GM12865 (cell line): ENCODE results near the gene PRKAR1B.

Experiments
- DNase-seq: peaks from one replicate; pipeline ENCODE4 v3.0.0; 2010; ENCODE audit warnings: low read depth
- H3K4me3 ChIP-seq: 2 replicates; pipeline ENCODE4 v1.5.1; 2011; ENCODE audit warnings: mild to moderate bottlenecking, low read depth, low read length, control low read depth
- TF ChIP-seq, protein P1 (sequence below): IDR thresholded peaks from 2 replicates; pipeline ENCODE4 v1.5.1; 2011; ENCODE audit warnings: low read length, control low read depth, low read depth, inconsistent platforms; ENCODE audit not compliant: insufficient read depth; ENCODE audit errors: missing control alignments

The PRKAR1B gene

DNA sequence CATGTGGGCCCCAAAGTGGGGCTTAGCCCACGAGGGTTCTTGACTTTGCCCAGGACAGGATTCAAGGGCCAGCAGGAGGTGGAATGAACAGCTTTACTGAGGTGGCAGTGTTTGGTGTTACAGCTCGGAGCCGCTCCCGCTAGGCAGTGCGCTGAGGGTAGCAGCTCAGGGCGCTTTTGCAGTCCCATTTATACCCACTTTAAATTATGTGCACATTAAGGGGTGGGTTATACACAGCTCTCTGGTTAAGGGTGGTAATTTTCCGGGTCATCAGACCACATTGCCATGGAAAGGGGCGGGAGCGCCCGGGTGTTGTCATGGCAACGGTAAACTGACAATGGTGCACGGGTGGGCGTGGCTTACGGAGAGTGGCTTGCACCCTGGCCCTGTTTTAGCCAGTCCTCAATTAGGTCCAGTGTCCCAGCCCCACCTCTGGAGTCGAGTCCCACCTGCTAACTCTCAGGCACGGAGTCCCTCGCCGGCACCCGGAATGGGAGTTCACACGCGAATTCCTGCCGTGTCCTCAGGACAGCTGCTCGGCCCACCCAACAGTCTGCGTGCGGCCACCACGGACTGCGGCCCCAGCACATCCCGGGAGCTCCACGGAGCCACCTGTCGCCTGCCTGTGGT is 149.2 kb downstream of the PRKAR1B start:
- TF ChIP-seq, protein P1, sequence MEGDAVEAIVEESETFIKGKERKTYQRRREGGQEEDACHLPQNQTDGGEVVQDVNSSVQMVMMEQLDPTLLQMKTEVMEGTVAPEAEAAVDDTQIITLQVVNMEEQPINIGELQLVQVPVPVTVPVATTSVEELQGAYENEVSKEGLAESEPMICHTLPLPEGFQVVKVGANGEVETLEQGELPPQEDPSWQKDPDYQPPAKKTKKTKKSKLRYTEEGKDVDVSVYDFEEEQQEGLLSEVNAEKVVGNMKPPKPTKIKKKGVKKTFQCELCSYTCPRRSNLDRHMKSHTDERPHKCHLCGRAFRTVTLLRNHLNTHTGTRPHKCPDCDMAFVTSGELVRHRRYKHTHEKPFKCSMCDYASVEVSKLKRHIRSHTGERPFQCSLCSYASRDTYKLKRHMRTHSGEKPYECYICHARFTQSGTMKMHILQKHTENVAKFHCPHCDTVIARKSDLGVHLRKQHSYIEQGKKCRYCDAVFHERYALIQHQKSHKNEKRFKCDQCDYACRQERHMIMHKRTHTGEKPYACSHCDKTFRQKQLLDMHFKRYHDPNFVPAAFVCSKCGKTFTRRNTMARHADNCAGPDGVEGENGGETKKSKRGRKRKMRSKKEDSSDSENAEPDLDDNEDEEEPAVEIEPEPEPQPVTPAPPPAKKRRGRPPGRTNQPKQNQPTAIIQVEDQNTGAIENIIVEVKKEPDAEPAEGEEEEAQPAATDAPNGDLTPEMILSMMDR = no peak
- DNase-seq = no peak
- no peak overlapping the region for H3K4me3 ChIP-seq

DNA sequence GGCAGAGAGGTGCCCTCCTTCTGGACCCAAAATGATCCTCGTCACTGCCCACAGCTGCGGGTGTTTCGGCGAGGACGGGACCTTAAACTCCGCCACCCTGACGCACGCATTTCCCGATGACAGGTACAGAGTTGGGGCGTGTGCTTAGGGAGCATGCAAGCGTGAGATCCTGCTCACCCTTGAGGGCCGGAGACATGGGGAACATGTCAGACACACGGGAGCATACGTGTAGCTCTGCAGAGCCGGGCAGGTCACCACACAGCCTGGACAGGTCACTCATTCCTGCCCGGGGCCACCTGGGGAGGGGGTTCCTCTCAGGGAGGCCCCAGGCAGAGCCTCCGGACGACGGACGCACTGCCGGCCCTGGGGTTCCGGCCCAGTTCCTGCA is 149.8 kb downstream of the PRKAR1B start:
- TF ChIP-seq, protein P1 = no peak
- DNase-seq = no peak
- H3K4me3 ChIP-seq = no peak overlapping the region

DNA sequence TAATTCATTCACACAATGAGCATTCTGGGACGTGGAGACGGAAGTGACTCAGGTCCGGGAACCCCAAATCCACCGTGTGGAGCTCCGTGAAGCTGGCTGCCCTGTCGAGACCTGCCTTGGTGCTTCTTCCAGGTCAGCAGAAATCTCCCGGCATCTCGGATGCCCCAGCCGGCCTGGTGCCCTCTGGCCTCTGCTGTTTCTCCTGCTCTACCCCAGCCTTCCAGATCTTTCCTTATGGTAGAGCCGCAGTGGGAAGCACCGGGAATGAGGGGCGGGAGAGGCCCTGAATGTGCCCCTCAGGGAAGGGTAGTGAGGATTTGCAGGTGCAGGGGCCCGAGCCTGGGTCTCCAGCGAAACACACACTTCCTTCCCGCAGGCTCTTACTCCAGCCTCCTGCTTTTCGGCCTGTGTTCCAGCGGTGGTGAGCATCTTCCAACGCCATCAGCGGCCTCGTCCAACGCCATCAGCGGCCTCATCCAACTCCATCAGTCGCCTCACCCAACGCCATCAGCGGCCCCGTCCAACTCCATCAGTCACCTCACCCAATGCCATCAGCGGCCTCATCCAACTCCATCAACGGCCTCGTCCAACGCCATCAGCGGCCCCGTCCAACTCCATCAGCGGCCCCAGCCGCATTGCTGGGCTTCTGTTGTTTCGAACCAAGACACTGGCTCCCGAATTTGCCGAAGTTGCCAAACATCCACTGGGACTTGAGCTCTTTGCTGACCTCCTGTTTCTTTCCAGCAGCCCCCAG is 150.4 kb downstream of the PRKAR1B start:
- no peak for DNase-seq
- TF ChIP-seq, protein P1 = no peak
- H3K4me3 ChIP-seq = no peak overlapping the region

DNA sequence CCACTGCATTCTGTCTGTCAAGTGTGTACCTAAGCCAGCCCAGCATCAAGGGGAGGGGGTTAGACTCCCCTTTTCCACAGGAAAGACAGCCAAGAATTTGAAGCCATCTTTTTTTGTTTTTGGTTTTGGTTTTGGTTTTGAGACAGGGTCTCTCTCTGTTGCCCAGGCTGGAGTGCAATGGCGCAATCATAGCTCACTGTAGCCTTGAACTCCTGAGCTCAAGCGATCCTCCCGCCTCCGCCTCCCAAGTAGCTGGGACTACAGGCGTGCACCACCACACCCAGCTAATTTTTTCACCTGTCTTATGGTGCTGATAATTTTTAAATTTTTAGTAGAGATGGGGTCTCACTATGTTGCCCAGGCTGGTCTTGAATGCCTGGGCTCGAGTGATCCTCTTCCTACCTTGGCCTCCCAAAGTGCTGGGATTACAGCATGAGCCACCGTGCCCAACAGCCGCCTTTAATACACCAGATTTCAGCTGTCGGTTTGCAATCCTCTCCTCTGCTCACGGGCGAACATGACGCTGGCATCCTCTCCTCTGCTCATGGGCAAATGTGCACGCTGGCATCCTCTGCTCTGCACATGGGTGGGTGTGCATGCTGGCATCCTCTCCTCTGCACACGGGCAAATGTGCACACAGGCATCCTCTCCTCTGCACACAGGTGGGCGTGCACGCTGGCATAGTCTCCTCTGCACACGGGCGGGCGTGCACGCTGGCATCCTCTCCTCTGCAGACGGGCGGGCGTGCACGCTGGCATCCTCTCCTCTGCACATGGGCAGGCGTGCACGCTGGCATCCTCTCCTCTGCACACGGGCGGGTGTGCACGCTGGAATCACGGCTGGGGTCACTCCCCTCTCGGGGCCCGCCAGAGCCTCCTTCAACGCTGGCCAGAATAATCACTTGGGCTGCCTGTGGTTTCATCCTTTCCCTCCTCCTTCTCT is 151.4 kb downstream of the PRKAR1B start:
- H3K4me3 ChIP-seq = no peak overlapping the region
- no peak for DNase-seq
- TF ChIP-seq, protein P1 = no peak

DNA sequence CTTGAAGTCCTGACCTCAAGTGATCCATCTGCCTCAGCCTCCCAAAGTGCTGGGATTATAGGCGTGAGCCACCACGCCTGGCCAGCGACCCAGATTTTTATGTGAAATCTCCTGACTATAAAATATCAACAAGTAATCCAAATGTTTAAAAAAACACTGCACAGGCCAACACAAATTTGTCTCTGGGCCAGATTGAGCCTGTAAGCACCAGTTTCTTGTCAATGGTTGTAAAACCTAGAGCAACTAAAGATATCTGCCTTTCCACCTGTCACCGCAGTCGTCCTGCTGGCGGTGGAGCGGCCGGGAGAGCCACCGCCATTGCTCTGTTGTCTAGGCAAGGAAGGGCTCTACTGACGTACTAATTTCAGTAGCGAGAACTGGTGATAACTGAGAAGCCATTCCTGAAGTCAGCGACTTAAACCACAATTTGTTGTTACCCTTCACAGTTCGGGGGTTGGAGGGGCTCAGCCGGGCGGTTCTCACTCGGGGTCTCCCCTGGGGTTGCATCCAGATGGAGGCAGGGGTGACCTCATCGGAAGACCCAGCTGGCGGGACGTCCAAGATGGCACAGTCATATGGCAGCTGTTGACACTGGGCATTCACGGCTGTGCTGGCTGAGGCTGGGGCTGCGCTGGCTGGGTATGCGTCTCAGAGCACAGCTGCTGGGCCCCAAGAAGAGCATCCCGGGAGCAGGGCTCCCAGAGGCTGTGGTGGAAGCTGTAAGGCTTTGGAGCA is 152.3 kb downstream of the PRKAR1B start:
- no peak overlapping the region for H3K4me3 ChIP-seq
- DNase-seq = no peak
- TF ChIP-seq, protein P1 = no peak

DNA sequence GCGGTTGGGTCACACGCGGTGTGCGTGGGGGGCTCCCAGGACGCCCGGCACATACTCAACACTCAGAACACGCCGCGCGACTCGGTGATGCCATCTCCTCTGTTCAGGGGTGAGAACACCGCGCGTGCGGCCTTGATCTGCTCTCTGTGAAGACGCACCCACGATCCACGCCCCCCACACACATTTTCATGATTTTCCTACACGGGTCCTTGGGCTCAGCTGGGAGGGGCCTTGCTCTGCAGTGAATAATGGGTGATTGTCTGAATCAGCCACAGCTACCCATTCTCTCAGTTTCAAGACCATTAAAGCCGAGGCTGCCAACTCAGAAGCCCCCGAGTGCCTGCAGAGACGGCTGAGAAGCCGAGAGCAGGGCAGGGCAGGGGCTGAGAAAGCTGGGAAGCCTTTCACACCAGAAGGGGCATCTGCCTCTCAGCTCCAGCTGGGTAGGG is 153.1 kb downstream of the PRKAR1B start:
- H3K4me3 ChIP-seq = no peak overlapping the region
- no peak for DNase-seq
- TF ChIP-seq, protein P1 = no peak
